Lower leg skin (tissue), 3 donors: Measurements from ENCODE around the gene SMCO4.

Source experiments
- CTCF ChIP-seq, 3 donors: fragments of 450-650 bp; IDR thresholded peaks; one replicate each; pipeline ENCODE4 v1.5.1; 2016; ENCODE audit warnings: antibody characterized with exemption in 3 of 3, mild to moderate bottlenecking in 3 of 3, moderate library complexity in 2 of 3
- POLR2A ChIP-seq, 2 donors: fragments of 450-650 bp; IDR thresholded peaks; one replicate each; pipeline ENCODE4 v1.6.1; 2016 to 2017; ENCODE audit warnings: antibody characterized with exemption in 2 of 2, mild to moderate bottlenecking in 1 of 2, moderate library complexity in 1 of 2

- TF ChIP-seq POLR2A (IDR thresholded peaks at IDR 0.05) (no peak), CTCF (IDR thresholded peaks at IDR 0.05) (no peak)
Measured at GRCh38 chr11:93569496-93569895, 26.3 kb upstream of the SMCO4 start.
